ENCODE data around the gene ARVCF.

DNA sequence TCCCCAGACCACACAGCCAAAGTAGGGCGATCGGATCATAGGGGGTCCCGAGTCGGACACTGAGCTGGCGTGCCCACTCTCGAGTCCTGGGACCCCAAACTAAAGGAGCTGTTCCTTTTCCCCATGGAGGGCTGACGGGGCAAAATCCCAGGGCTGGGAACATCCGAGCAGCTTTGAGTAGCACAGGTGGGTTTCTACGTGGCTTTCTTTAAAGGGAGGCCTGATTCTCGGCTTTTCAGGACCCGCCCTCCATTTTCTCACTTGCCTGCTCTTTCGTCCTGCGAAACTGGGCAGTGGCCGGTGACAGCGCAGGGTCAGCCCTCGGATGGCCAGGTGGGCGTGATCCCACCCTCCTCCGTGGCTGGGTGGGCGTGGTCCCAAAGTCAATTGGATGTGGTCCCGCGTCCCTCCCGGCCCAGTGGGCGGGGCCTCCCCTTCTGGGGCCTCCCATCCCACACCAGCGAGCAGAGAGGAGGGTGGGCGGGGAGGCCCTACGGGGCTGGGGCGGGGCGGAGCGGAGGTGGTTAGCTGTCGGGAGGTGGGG lies 57.5 kb downstream of the ARVCF start:
- TF ChIP-seq, protein P1, sequence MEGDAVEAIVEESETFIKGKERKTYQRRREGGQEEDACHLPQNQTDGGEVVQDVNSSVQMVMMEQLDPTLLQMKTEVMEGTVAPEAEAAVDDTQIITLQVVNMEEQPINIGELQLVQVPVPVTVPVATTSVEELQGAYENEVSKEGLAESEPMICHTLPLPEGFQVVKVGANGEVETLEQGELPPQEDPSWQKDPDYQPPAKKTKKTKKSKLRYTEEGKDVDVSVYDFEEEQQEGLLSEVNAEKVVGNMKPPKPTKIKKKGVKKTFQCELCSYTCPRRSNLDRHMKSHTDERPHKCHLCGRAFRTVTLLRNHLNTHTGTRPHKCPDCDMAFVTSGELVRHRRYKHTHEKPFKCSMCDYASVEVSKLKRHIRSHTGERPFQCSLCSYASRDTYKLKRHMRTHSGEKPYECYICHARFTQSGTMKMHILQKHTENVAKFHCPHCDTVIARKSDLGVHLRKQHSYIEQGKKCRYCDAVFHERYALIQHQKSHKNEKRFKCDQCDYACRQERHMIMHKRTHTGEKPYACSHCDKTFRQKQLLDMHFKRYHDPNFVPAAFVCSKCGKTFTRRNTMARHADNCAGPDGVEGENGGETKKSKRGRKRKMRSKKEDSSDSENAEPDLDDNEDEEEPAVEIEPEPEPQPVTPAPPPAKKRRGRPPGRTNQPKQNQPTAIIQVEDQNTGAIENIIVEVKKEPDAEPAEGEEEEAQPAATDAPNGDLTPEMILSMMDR (IDR thresholded peaks at IDR 0.05), result no peak
- no peak for TF ChIP-seq EZH2 (IDR thresholded peaks at IDR 0.05; ENCODE audit: borderline replicate concordance, insufficient read depth, low read depth, low read length, poor library complexity, severe bottlenecking)

Measured in B cell (primary cell).